Measurements from ENCODE around the gene THNSL1. TPM values are rescaled to one million over a fixed set of nuclear protein-coding genes. Genes with fewer than 3 reads are reported as not detected.

THNSL1 gene
- polyA plus RNA-seq, 1 of the 3 experiments (the other 2 are of a cell fraction), result 1.3 TPM

DNA sequence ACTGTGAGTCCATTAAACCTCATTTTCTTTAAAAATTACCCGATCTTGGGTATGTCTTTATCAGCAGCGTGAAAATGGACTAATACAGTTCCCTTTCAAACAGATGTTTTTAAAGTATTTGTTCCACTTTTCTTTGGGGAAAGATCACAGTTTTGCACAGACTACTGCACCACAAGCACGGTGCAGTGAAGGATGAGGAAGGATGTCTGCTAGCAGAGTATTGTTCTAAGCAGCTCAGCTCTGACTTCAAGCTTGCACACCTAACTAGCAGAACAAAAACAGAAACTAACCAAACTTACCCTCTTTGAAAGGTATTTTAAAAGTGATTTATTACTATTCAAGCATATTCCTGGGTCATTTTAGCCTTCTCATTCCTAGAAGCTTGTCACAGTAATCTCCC is 20.0 kb downstream of the THNSL1 start (continued):
- TF ChIP-seq USF2 (IDR thresholded peaks at IDR 0.05; ENCODE audit: borderline replicate concordance, low read depth, low read length), result no peak

GRCh38 chr10:25038325-25038724 is 21.9 kb downstream of the THNSL1 start:
- Histone ChIP-seq H3K9me3 (no peaks in the 10 kb centered on the region), H4K20me1 (ENCODE audit: insufficient read depth) (no peaks in the 10 kb centered on the region), H3K27me3 (ENCODE audit: insufficient read depth) (no peaks in the 10 kb centered on the region), H3K4me1 (ENCODE audit: control insufficient read depth in 1 of 2, insufficient read depth in 2 of 2, low read depth in 1 of 2, low read length in 1 of 2) (no peaks in the 10 kb centered on the region), H3K4me2 (no peak overlapping the region), H3F3A (replicated peaks; ENCODE audit: insufficient read depth) (no peaks in the 10 kb centered on the region), H3K79me2 (ENCODE audit: insufficient read depth) (no peaks in the 10 kb centered on the region), H2AFZ (ENCODE audit: low read depth) (no peak overlapping the region), H3K4me3 (ENCODE audit: low read depth in 2 of 2, low read length in 1 of 2) (no peak overlapping the region), H3K27ac (ENCODE audit: low read depth in 2 of 2, low read length in 1 of 2) (no peak overlapping the region), H3K9me2 (no peaks in the 10 kb centered on the region), H3K36me3 (replicated peaks in 1 of 2; ENCODE audit: control insufficient read depth in 1 of 2, insufficient read depth in 2 of 2, low read length in 1 of 2) (no peaks in the 10 kb centered on the region), H3K9ac (no peak overlapping the region)
- CTCF ChIA-PET, result interaction anchor here (0.6 to 3.3 kb wide), 3 partner anchors 13 to 43 kb away, joined by 3 to 10 read pairs (median 4); no protein-coding TSS in a partner anchor
- no peak for DNase-seq
- POLR2A ChIA-PET, result no interaction called here
- WGBS (ENCODE audit: low lambda C conversion rate), result 41% methylated on average over 2 of the region's 2 CpGs
- no peak for TF ChIP-seq CHD2 (IDR thresholded peaks at IDR 0.05; ENCODE audit: low read length, partially characterized antibody)
- TF ChIP-seq EZH2phosphoT487 (IDR thresholded peaks at IDR 0.05; ENCODE audit: borderline replicate concordance, low read depth), result no peak
- TF ChIP-seq RXRA (IDR thresholded peaks at IDR 0.05; ENCODE audit: borderline replicate concordance, low read depth), result no peak
- no peak for TF ChIP-seq USF2 (IDR thresholded peaks at IDR 0.05; ENCODE audit: borderline replicate concordance, low read depth, low read length)
- TF ChIP-seq MXI1 (IDR thresholded peaks at IDR 0.05; ENCODE audit: low read depth, low read length), result no peak
- TF ChIP-seq, protein P1, sequence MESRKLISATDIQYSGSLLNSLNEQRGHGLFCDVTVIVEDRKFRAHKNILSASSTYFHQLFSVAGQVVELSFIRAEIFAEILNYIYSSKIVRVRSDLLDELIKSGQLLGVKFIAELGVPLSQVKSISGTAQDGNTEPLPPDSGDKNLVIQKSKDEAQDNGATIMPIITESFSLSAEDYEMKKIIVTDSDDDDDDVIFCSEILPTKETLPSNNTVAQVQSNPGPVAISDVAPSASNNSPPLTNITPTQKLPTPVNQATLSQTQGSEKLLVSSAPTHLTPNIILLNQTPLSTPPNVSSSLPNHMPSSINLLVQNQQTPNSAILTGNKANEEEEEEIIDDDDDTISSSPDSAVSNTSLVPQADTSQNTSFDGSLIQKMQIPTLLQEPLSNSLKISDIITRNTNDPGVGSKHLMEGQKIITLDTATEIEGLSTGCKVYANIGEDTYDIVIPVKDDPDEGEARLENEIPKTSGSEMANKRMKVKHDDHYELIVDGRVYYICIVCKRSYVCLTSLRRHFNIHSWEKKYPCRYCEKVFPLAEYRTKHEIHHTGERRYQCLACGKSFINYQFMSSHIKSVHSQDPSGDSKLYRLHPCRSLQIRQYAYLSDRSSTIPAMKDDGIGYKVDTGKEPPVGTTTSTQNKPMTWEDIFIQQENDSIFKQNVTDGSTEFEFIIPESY (IDR thresholded peaks at IDR 0.05; ENCODE audit: borderline replicate concordance, low read depth), result no peak
- TF ChIP-seq, protein P2, sequence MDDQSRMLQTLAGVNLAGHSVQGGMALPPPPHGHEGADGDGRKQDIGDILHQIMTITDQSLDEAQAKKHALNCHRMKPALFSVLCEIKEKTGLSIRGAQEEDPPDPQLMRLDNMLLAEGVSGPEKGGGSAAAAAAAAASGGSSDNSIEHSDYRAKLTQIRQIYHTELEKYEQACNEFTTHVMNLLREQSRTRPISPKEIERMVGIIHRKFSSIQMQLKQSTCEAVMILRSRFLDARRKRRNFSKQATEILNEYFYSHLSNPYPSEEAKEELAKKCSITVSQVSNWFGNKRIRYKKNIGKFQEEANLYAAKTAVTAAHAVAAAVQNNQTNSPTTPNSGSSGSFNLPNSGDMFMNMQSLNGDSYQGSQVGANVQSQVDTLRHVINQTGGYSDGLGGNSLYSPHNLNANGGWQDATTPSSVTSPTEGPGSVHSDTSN (IDR thresholded peaks at IDR 0.05), result no peak
- no peak for TF ChIP-seq YY1 (IDR thresholded peaks at IDR 0.05; ENCODE audit: low read depth)
- TF ChIP-seq, protein P3, sequence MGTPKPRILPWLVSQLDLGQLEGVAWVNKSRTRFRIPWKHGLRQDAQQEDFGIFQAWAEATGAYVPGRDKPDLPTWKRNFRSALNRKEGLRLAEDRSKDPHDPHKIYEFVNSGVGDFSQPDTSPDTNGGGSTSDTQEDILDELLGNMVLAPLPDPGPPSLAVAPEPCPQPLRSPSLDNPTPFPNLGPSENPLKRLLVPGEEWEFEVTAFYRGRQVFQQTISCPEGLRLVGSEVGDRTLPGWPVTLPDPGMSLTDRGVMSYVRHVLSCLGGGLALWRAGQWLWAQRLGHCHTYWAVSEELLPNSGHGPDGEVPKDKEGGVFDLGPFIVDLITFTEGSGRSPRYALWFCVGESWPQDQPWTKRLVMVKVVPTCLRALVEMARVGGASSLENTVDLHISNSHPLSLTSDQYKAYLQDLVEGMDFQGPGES (IDR thresholded peaks at IDR 0.05; ENCODE audit: low read depth, low read length), result no peak
- TF ChIP-seq SMC3 (IDR thresholded peaks at IDR 0.05; ENCODE audit: low read depth, low read length), result no peak
- no peak for TF ChIP-seq NFIC (IDR thresholded peaks at IDR 0.05; ENCODE audit: borderline replicate concordance)
- no peak for TF ChIP-seq GABPA (IDR thresholded peaks at IDR 0.05; ENCODE audit: low read depth)
- TF ChIP-seq GATA2 (CRISPR knock-in tag; IDR thresholded peaks at IDR 0.05), result no peak
- TF ChIP-seq POLR2AphosphoS5 (IDR thresholded peaks at IDR 0.05; ENCODE audit: low read depth, low read length), result no peak
- TF ChIP-seq, protein P4, sequence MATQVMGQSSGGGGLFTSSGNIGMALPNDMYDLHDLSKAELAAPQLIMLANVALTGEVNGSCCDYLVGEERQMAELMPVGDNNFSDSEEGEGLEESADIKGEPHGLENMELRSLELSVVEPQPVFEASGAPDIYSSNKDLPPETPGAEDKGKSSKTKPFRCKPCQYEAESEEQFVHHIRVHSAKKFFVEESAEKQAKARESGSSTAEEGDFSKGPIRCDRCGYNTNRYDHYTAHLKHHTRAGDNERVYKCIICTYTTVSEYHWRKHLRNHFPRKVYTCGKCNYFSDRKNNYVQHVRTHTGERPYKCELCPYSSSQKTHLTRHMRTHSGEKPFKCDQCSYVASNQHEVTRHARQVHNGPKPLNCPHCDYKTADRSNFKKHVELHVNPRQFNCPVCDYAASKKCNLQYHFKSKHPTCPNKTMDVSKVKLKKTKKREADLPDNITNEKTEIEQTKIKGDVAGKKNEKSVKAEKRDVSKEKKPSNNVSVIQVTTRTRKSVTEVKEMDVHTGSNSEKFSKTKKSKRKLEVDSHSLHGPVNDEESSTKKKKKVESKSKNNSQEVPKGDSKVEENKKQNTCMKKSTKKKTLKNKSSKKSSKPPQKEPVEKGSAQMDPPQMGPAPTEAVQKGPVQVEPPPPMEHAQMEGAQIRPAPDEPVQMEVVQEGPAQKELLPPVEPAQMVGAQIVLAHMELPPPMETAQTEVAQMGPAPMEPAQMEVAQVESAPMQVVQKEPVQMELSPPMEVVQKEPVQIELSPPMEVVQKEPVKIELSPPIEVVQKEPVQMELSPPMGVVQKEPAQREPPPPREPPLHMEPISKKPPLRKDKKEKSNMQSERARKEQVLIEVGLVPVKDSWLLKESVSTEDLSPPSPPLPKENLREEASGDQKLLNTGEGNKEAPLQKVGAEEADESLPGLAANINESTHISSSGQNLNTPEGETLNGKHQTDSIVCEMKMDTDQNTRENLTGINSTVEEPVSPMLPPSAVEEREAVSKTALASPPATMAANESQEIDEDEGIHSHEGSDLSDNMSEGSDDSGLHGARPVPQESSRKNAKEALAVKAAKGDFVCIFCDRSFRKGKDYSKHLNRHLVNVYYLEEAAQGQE (IDR thresholded peaks at IDR 0.05; ENCODE audit: low read depth, low read length), result no peak
- TF ChIP-seq NRF1 (IDR thresholded peaks at IDR 0.05; ENCODE audit: low read depth, low read length), result no peak
- no peak for TF ChIP-seq MAX (IDR thresholded peaks at IDR 0.05; ENCODE audit: low read depth)
- TF ChIP-seq RFX5 (IDR thresholded peaks at IDR 0.05; ENCODE audit: low read length), result no peak

All from SK-N-SH (cell line).